PC-9 (cell line): Measurements from ENCODE around the gene AMACR. TPM values are rescaled to one million over a fixed set of nuclear protein-coding genes. Genes with fewer than 3 reads are reported as not detected.

Experiments used
- BruUV-seq: library from RNA; stranded (reverse); fragments of 400-500 nt; replicated peaks from 2 replicates; lab custom pipeline; 2021; lab: Mats Ljungman, UMichigan
- CTCF ChIA-PET: fragments of 300-600 bp; sonication (Branson Sonifier 250); formaldehyde crosslinking; loops from one replicate; lab custom pipeline; 2022; ENCODE audit warnings: antibody characterized with exemption; lab: Charles Lee
- POLR2A ChIA-PET: fragments of 300-600 bp; sonication (Branson Sonifier 250); formaldehyde crosslinking; loops from one replicate; lab custom pipeline; 2022; ENCODE audit warnings: antibody characterized with exemption; ENCODE audit not compliant: unreplicated experiment; lab: Charles Lee
- DNase-seq, 2 experiments: peaks; one replicate each; pipeline versions ENCODE4 v3.0.0 to v3.0.0-alpha.2; 2015 to 2022; ENCODE audit warnings: mixed read lengths in 1 of 2
- H2AFZ ChIP-seq: fragments of 200-600 bp; sonication (generic); 2 replicates; pipeline ENCODE4 v1.8.1; 2017; ENCODE audit warnings: antibody characterized with exemption
- H3F3A ChIP-seq: fragments of 200-600 bp; sonication (generic); 2 replicates; pipeline ENCODE4 v1.8.1; 2017; ENCODE audit warnings: antibody characterized with exemption, mild to moderate bottlenecking, low read depth; ENCODE audit not compliant: insufficient read depth
- H3K27ac ChIP-seq: fragments of 200-600 bp; sonication (generic); 2 replicates; pipeline ENCODE4 v1.6.1; 2016; ENCODE audit warnings: mixed run types
- H3K27me3 ChIP-seq: fragments of 200-600 bp; sonication (generic); 2 replicates; pipeline ENCODE4 v1.6.1; 2016; ENCODE audit warnings: low read depth, mixed run types; ENCODE audit not compliant: insufficient read depth
- H3K36me3 ChIP-seq: fragments of 200-600 bp; sonication (generic); 2 replicates; pipeline ENCODE4 v1.6.1; 2016; ENCODE audit warnings: low read depth, mixed run types
- H3K4me1 ChIP-seq: fragments of 200-600 bp; sonication (generic); replicated peaks from 2 replicates; pipeline ENCODE4 v1.6.1; 2016; ENCODE audit warnings: mixed run types; ENCODE audit not compliant: insufficient read depth
- H3K4me2 ChIP-seq: fragments of 200-600 bp; sonication (generic); 2 replicates; pipeline ENCODE4 v1.6.1; 2017; ENCODE audit warnings: mixed run types
- H3K4me3 ChIP-seq: fragments of 200-600 bp; sonication (generic); 2 replicates; pipeline ENCODE4 v1.6.1; 2016; ENCODE audit warnings: mixed run types
- H3K79me2 ChIP-seq: fragments of 200-600 bp; sonication (generic); 2 replicates; pipeline ENCODE4 v1.6.1; 2017; ENCODE audit warnings: low read depth, mixed run types
- H3K9me2 ChIP-seq: fragments of 200-600 bp; sonication (generic); 2 replicates; pipeline ENCODE4 v1.8.1; 2017; ENCODE audit warnings: mild to moderate bottlenecking; ENCODE audit not compliant: insufficient read depth
- H3K9me3 ChIP-seq: fragments of 200-600 bp; sonication (generic); 2 replicates; pipeline ENCODE4 v1.8.1; 2016; ENCODE audit warnings: low read depth; ENCODE audit not compliant: insufficient read depth
- H4K20me1 ChIP-seq: fragments of 200-600 bp; sonication (generic); 2 replicates; pipeline ENCODE4 v1.8.1; 2017; ENCODE audit not compliant: insufficient read depth
- EZH2 ChIP-seq: fragments of 200-600 bp; sonication (generic); IDR thresholded peaks from 2 replicates; pipeline ENCODE4 v1.8.0; 2017; ENCODE audit warnings: antibody characterized with exemption, low read depth
- intact Hi-C: fragments of 100-400 bp; cut with micrococcal nuclease; formaldehyde crosslinking; loops from one replicate; pipeline ENCODE4 v1.10.0; 2022; ENCODE audit not compliant: unreplicated experiment
- total RNA-seq: library from RNA; stranded (reverse); gene quantifications from 2 replicates; pipeline ENCODE4 v1.2.3, GENCODE V29; 2021
- TF ChIP-seq, protein P1 (sequence below): fragments of 200-600 bp; sonication (generic); conservative IDR thresholded peaks from 2 replicates; pipeline ENCODE4 v1.6.1; 2017; ENCODE audit warnings: mixed run types, antibody characterized with exemption, mild to moderate bottlenecking, moderate library complexity

AMACR gene
- total RNA-seq, 1 experiment from 2014 or later: 31.2 TPM

DNA sequence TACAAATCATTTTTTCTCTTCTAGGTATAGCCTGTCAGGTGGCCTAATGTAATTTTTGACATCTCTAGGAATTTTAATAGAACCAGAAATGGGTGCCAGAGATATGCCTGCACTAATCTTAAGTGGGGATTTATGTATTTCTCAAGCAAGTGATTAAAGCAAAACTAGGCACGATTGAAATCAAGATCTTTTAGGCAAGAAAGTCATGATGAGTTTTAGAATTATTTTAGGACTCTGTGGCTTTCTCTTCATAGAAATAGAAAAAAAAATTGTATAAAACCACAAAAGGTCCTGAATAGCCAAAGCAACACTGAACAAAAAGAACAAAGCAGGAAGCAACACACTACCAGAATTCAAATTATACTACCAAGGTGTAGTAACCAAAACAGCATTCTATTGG lies 952 bp upstream of the AMACR start:
- peak overlapping the region; percentile 94 for H3K4me2 ChIP-seq
- peak overlapping the region; percentile 82 for H3K4me3 ChIP-seq
- H3K36me3 ChIP-seq: no peaks in the 10 kb centered on the region
- H3K79me2 ChIP-seq: peaks cover 9% of the 10 kb centered on the region; the same call in 1 of the 2 replicates
- DNase-seq: no peak
- peaks cover 24% of the 10 kb centered on the region for H3F3A ChIP-seq
- H3K4me1 ChIP-seq: peaks cover 26% of the 10 kb centered on the region
- H3K27me3 ChIP-seq: no peaks in the 10 kb centered on the region
- intact Hi-C loops: loop anchor here (1.0 to 5.0 kb wide), 3 partner anchors 233 to 918 kb away; partner anchors contain the start of genes DNAJC21 and TARS1
- H3K27ac ChIP-seq: peak overlapping the region; percentile 50
- H3K9me3 ChIP-seq: no peaks in the 10 kb centered on the region
- peak overlapping the region; percentile 92 for H2AFZ ChIP-seq
- no peaks in the 10 kb centered on the region for H4K20me1 ChIP-seq
- ChIA-PET CTCF (interaction anchor here (0.5 to 1.4 kb wide), 5 partner anchors 11 to 573 kb away, joined by 4 to 11 read pairs (median 5); no protein-coding TSS in a partner anchor), POLR2A (interaction anchor here (0.5 to 0.8 kb wide), 11 partner anchors 11 to 1060 kb away, joined by 3 to 38 read pairs (median 6); partner anchors contain the start of gene DNAJC21)
- no peak for TF ChIP-seq EZH2
- TF ChIP-seq, protein P1, sequence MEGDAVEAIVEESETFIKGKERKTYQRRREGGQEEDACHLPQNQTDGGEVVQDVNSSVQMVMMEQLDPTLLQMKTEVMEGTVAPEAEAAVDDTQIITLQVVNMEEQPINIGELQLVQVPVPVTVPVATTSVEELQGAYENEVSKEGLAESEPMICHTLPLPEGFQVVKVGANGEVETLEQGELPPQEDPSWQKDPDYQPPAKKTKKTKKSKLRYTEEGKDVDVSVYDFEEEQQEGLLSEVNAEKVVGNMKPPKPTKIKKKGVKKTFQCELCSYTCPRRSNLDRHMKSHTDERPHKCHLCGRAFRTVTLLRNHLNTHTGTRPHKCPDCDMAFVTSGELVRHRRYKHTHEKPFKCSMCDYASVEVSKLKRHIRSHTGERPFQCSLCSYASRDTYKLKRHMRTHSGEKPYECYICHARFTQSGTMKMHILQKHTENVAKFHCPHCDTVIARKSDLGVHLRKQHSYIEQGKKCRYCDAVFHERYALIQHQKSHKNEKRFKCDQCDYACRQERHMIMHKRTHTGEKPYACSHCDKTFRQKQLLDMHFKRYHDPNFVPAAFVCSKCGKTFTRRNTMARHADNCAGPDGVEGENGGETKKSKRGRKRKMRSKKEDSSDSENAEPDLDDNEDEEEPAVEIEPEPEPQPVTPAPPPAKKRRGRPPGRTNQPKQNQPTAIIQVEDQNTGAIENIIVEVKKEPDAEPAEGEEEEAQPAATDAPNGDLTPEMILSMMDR: no peak
- H3K9me2 ChIP-seq: no peaks in the 10 kb centered on the region
- BruUV-seq: no TSS peak

DNA sequence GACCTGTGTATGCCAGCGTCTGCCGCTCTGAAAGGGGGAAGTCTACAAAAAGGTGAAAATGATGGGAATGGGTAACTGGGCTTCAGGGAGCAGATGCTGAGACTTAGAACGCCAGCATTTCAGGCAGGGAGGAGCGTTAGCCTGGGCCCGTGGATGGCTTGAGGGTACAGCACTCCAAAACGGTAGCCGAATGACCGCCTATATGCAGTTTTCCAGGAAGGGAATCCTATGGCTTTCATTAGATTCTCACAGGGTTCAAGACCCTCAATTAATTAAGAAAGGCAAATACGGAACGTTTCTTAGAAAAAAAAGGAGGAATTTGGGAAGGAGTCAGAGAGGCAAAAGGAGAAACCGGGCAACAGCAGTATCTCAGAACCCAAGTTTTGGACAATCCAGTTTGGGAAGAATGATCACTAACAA lies 639 bp downstream of the AMACR start:
- peaks cover 24% of the 10 kb centered on the region for H3F3A ChIP-seq
- peak overlapping the region; percentile 92 for H2AFZ ChIP-seq
- CTCF ChIA-PET: no interaction called here
- peak overlapping the region; percentile 37 for H3K27ac ChIP-seq
- H3K4me2 ChIP-seq: peak overlapping the region; percentile 94
- intact Hi-C loops: loop anchor here (5.0 kb wide), 2 partner anchors 235 to 920 kb away; partner anchors contain the start of gene DNAJC21
- no peaks in the 10 kb centered on the region for H4K20me1 ChIP-seq
- no peaks in the 10 kb centered on the region for H3K9me3 ChIP-seq
- no peak for TF ChIP-seq EZH2
- TF ChIP-seq, protein P1: no peak
- H3K27me3 ChIP-seq: no peaks in the 10 kb centered on the region
- H3K79me2 ChIP-seq: peaks cover 9% of the 10 kb centered on the region; the same call in 1 of the 2 replicates
- H3K4me3 ChIP-seq: peak overlapping the region; percentile 82
- H3K9me2 ChIP-seq: no peaks in the 10 kb centered on the region
- peak in 1 of 2 experiments; percentile 20 for DNase-seq
- H3K36me3 ChIP-seq: no peaks in the 10 kb centered on the region
- POLR2A ChIA-PET: no interaction called here
- BruUV-seq: no TSS peak
- H3K4me1 ChIP-seq: peaks cover 26% of the 10 kb centered on the region

DNA sequence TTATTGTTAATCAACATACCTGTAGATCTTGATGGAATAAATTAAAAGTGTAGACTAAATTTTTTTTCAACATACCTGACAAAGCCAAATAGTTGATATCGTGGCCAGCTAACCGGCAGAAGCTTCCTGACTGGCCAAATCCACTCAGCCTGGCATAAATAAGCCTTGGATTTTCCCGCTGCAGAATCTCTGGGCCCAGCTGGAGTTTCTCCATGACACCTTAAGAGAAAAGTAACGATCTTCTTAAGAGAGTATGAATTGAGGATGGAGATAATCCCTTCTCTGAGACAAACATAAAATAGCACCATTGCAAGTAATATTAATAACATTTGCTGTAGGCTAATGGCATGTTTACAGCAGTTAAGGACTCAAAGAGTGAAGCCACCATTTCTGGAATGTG lies 2.2 kb downstream of the AMACR start:
- no peaks in the 10 kb centered on the region for H3K9me2 ChIP-seq
- intact Hi-C loops: loop anchor here (5.0 kb wide), 2 partner anchors 237 to 922 kb away; partner anchors contain the start of gene DNAJC21
- peaks cover 26% of the 10 kb centered on the region for H3K4me1 ChIP-seq
- peaks cover 24% of the 10 kb centered on the region for H3F3A ChIP-seq
- H2AFZ ChIP-seq: no peak overlapping the region
- no peaks in the 10 kb centered on the region for H3K9me3 ChIP-seq
- DNase-seq: no peak
- peaks cover 9% of the 10 kb centered on the region; the same call in 1 of the 2 replicates for H3K79me2 ChIP-seq
- no peak overlapping the region for H3K4me2 ChIP-seq
- no peaks in the 10 kb centered on the region for H3K36me3 ChIP-seq
- H3K4me3 ChIP-seq: no peak overlapping the region
- TF ChIP-seq, protein P1: no peak
- TF ChIP-seq EZH2: no peak
- no peaks in the 10 kb centered on the region for H3K27me3 ChIP-seq
- POLR2A ChIA-PET: interaction anchor here (0.7 kb wide), 2 partner anchors 28 to 35 kb away, joined by 4 read pairs; no protein-coding TSS in a partner anchor
- BruUV-seq: no TSS peak
- CTCF ChIA-PET: interaction anchor here (0.6 to 1.1 kb wide), 2 partner anchors 9 to 1633 kb away, joined by 3 to 4 read pairs; no protein-coding TSS in a partner anchor
- H4K20me1 ChIP-seq: no peaks in the 10 kb centered on the region
- no peak overlapping the region for H3K27ac ChIP-seq
